Measurements from ENCODE around the gene SASH3.

The SASH3 gene

DNA sequence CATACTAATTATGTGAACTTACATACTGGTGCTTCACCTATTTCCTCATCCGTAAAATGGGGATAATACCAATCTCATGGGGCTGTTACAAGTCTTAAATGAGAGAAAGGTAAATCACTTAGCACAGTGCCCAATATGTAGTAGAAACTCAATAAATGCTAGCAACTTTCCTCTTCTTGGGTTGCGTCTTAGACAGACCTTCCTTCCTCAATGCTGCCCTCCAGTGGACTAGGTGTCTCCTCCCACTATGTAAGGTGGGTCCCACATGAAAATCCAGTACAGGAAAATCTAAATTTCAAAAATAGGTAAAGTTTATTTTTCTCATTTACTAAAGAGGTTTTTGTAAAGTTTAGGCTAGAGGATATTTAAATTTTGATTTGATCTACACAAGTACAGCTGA, 43.4 kb downstream of the SASH3 start:
- TF ChIP-seq RAD21 (IDR thresholded peaks at IDR 0.05; ENCODE audit: low read depth) (peak; percentile 54), TCF12 (IDR thresholded peaks at IDR 0.05; ENCODE audit: low read depth) (no peak)

- no peak for TF ChIP-seq TAF1 (IDR thresholded peaks at IDR 0.05; ENCODE audit: low read depth)
- TF ChIP-seq MAX (IDR thresholded peaks at IDR 0.05): no peak
- TF ChIP-seq NFIC (IDR thresholded peaks at IDR 0.05): no peak
- TF ChIP-seq CEBPB (IDR thresholded peaks at IDR 0.05): no peak
- no peak for TF ChIP-seq TEAD4 (IDR thresholded peaks at IDR 0.05)
- TF ChIP-seq FOXM1 (IDR thresholded peaks at IDR 0.05; ENCODE audit: borderline replicate concordance, low read depth): no peak
- no peak for TF ChIP-seq TCF12 (IDR thresholded peaks at IDR 0.05; ENCODE audit: low read depth)
- no peak for TF ChIP-seq CREB1 (IDR thresholded peaks at IDR 0.05; ENCODE audit: low read depth)
- no peak for TF ChIP-seq EP300 (IDR thresholded peaks at IDR 0.05; ENCODE audit: borderline replicate concordance)
- TF ChIP-seq USF1 (IDR thresholded peaks at IDR 0.05): no peak
These were observed 43.8 kb downstream of the SASH3 start for GRCh38 chrX:129823522-129823921.

DNA sequence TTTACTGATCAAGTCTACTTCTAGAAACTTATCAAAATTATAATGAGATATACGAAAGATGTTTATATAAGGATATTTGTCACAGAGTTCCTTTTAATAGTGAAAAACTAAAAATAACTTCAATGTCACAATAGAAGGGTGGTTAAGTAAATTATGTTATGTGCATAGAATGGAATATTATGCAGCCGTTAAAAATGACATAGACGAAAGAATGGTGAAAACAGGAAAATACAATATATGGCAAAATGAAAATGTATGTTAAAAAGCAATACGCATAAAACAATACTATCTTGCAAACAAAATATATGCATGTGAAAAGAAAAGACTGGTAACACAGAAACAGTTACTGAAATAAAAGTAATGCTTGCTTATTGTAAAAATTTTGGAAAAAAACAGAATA, 44.9 kb downstream of the SASH3 start:
- TF ChIP-seq USF1 (IDR thresholded peaks at IDR 0.05) (no peak), TCF12 (IDR thresholded peaks at IDR 0.05; ENCODE audit: low read depth) (no peak), RAD21 (IDR thresholded peaks at IDR 0.05; ENCODE audit: low read depth) (no peak)

DNA sequence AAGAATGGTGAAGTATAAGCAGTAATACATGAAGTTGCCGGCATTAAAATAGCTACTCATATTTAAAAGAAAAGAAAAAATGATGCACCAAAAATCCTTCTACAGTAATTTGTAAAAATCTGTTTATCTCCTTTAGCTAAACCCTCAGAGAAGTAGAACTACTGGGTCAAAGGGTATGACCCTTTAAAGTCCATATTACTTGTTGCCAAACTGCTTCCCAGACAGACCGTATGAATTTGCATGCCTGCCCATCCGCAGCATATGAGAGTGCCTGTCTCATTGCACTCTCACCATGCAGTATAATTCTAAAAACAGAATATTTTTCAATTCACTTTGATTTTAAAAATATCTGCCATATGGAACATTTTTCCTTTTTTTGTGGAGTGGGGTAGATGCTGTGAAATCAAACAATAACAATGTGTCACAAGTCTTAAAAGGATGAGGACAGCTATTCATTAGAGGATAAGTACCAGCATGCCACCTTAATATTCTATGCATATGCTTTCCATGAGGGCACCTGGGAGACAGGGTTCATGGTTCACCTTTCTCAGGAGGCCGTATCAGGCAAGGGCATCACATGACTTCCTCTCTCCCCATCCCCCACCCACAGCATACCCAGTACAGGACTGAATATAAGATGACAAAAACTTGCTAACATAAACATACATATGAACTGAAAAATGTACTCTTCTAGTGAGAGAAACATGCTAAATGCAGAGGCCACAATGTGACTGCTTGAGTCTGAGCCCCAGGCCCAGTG, 46.2 kb downstream of the SASH3 start:
- TF ChIP-seq ZBTB7A (IDR thresholded peaks at IDR 0.05; ENCODE audit: low read depth) (no peak), MAX (IDR thresholded peaks at IDR 0.05) (no peak), EP300 (IDR thresholded peaks at IDR 0.05; ENCODE audit: borderline replicate concordance) (no peak), CEBPB (IDR thresholded peaks at IDR 0.05) (no peak), TEAD4 (IDR thresholded peaks at IDR 0.05) (no peak), YY1 (IDR thresholded peaks at IDR 0.05; ENCODE audit: low read depth) (no peak), USF1 (IDR thresholded peaks at IDR 0.05) (peak; percentile 44; the same call in 1 of the 2 replicates)
- TF ChIP-seq, protein P1, sequence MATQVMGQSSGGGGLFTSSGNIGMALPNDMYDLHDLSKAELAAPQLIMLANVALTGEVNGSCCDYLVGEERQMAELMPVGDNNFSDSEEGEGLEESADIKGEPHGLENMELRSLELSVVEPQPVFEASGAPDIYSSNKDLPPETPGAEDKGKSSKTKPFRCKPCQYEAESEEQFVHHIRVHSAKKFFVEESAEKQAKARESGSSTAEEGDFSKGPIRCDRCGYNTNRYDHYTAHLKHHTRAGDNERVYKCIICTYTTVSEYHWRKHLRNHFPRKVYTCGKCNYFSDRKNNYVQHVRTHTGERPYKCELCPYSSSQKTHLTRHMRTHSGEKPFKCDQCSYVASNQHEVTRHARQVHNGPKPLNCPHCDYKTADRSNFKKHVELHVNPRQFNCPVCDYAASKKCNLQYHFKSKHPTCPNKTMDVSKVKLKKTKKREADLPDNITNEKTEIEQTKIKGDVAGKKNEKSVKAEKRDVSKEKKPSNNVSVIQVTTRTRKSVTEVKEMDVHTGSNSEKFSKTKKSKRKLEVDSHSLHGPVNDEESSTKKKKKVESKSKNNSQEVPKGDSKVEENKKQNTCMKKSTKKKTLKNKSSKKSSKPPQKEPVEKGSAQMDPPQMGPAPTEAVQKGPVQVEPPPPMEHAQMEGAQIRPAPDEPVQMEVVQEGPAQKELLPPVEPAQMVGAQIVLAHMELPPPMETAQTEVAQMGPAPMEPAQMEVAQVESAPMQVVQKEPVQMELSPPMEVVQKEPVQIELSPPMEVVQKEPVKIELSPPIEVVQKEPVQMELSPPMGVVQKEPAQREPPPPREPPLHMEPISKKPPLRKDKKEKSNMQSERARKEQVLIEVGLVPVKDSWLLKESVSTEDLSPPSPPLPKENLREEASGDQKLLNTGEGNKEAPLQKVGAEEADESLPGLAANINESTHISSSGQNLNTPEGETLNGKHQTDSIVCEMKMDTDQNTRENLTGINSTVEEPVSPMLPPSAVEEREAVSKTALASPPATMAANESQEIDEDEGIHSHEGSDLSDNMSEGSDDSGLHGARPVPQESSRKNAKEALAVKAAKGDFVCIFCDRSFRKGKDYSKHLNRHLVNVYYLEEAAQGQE (IDR thresholded peaks at IDR 0.05; ENCODE audit: low read depth): no peak

DNA sequence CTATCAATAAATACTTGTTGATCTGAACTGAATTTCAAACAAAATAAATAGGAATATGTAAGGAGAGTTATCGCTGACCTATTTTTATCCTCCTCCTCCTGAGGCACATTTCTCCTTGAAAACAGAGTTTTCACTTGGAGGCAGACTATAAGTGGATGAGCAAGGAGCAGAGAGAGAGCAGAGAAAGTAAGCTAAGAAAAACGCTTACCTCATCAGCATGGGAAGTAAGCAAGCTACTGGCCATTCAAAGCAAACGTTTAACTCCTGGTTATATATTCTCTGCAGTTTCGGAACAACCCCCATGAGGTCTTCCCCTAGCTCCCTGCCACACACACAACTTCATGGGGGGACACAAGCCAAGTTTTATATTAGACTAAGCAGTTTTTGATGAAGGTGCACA, 50.7 kb downstream of the SASH3 start:
- no peak for TF ChIP-seq NFIC (IDR thresholded peaks at IDR 0.05)
- TF ChIP-seq, protein P1 (IDR thresholded peaks at IDR 0.05; ENCODE audit: low read depth): no peak
- no peak for TF ChIP-seq EP300 (IDR thresholded peaks at IDR 0.05; ENCODE audit: borderline replicate concordance)
- TF ChIP-seq EGR1 (IDR thresholded peaks at IDR 0.05): no peak
- TF ChIP-seq TEAD4 (IDR thresholded peaks at IDR 0.05): no peak
- no peak for TF ChIP-seq USF1 (IDR thresholded peaks at IDR 0.05)
- no peak for TF ChIP-seq YY1 (IDR thresholded peaks at IDR 0.05; ENCODE audit: low read depth)
- TF ChIP-seq TAF1 (IDR thresholded peaks at IDR 0.05; ENCODE audit: low read depth): no peak
- no peak for TF ChIP-seq FOXM1 (IDR thresholded peaks at IDR 0.05; ENCODE audit: borderline replicate concordance, low read depth)
